Aorta (tissue), 5 donors: ENCODE data around the gene NAGS. TPM values are rescaled to one million over a fixed set of nuclear protein-coding genes. Genes with fewer than 3 reads are reported as not detected.
"Not testable (repeated sequence)": the region's sequence is repeated elsewhere in the genome, so short reads cannot be mapped to it uniquely, and the experiment has no call there.

ENCODE experiments used
- ATAC-seq: fragments of 200-7000 bp; cut with Tn5 transposase; one replicate; pipeline ENCODE4 v1.9.1; 2022; ENCODE audit warnings: moderate library complexity; ENCODE audit not compliant: low FRiP score
- DNase-seq, 2 donors: peaks; one replicate each; pipeline ENCODE4 v3.0.0-alpha.2; 2020
- H3K27ac ChIP-seq, 2 donors: one replicate each; pipeline ENCODE4 v1.5.1; 2013; ENCODE audit warnings: low read length in 2 of 2, mild to moderate bottlenecking in 2 of 2, moderate library complexity in 2 of 2, control low read depth in 1 of 2, inconsistent platforms in 1 of 2, low read depth in 1 of 2
- H3K27me3 ChIP-seq, 2 donors: one replicate each; pipeline ENCODE4 v1.6.1; 2013; ENCODE audit warnings: control low read depth in 1 of 2, low read length in 1 of 2, mild to moderate bottlenecking in 1 of 2, moderate library complexity in 1 of 2; ENCODE audit not compliant: insufficient read depth in 2 of 2, control insufficient read depth in 1 of 2
- H3K36me3 ChIP-seq, 2 donors: one replicate each; pipeline ENCODE4 v1.6.1; 2013; ENCODE audit warnings: control low read depth in 1 of 2, low read length in 1 of 2, mild to moderate bottlenecking in 1 of 2; ENCODE audit not compliant: insufficient read depth in 2 of 2, control insufficient read depth in 1 of 2
- H3K4me1 ChIP-seq, 2 donors: one replicate each; pipeline ENCODE4 v1.6.1; 2013; ENCODE audit warnings: low read length in 2 of 2, control low read depth in 1 of 2, mild to moderate bottlenecking in 1 of 2, moderate library complexity in 1 of 2; ENCODE audit not compliant: insufficient read depth in 2 of 2, control insufficient read depth in 1 of 2
- H3K4me3 ChIP-seq, 2 donors: one replicate each; pipeline ENCODE4 v1.5.1; 2013; ENCODE audit warnings: low read length in 2 of 2, control low read depth in 1 of 2, mild to moderate bottlenecking in 1 of 2
- H3K9me3 ChIP-seq: one replicate; pipeline ENCODE4 v1.6.1; 2013; ENCODE audit warnings: mild to moderate bottlenecking, low read length; ENCODE audit not compliant: control insufficient read depth
- WGBS, 2 donors: extraction: QIAGEN DNeasy Blood & Tissue Kit; methylation state at CpG; one replicate each; pipeline ENCODE4 v1.1.7; 2013; 5-methylcytosine and 5-hydroxymethylcytosine counted together
- intact Hi-C, 2 donors: fragments of 100-400 bp; cut with DNase I; formaldehyde crosslinking; loops; one replicate each; pipeline versions ENCODE4 v1.14.2 to v1.15.0; 2022
- long read RNA-seq, 2 donors: library from polyadenylated mRNA; unstranded; transcript quantifications; one replicate each; pipeline ENCODE4 v2.0.0, GENCODE V29; 2020 to 2021
- polyA plus RNA-seq, 2 donors: library from polyadenylated mRNA; stranded (reverse); fragments of 200-250 nt; gene quantifications; one replicate each; pipeline ENCODE4 v1.2.3, GENCODE V29; 2013
- total RNA-seq, 2 donors: library from RNA; stranded (reverse); fragmentation: NEBNext Ultra II Directional; extraction: Animal tissue kit (Norgen Biotek cat#: 25700); gene quantifications; one replicate each; pipeline ENCODE4 v1.2.1, GENCODE V29; 2021
- donor health status: healthy with polysubstance abuse.
- donor health status: Bipolar disorder and iron deficiency.
- donor health status: DM: no; HTN: no; CAD: no.
- donor health status: DM: no; HTN: no; CAD: no.
- donor health status: DM: yes; HTN: yes; CAD: no.

Gene NAGS, protein sequence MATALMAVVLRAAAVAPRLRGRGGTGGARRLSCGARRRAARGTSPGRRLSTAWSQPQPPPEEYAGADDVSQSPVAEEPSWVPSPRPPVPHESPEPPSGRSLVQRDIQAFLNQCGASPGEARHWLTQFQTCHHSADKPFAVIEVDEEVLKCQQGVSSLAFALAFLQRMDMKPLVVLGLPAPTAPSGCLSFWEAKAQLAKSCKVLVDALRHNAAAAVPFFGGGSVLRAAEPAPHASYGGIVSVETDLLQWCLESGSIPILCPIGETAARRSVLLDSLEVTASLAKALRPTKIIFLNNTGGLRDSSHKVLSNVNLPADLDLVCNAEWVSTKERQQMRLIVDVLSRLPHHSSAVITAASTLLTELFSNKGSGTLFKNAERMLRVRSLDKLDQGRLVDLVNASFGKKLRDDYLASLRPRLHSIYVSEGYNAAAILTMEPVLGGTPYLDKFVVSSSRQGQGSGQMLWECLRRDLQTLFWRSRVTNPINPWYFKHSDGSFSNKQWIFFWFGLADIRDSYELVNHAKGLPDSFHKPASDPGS
- total RNA-seq (1 to 10 TPM in 1 of 2 donors, under 1 TPM in 1; 0.94 to 1.3 TPM), polyA plus RNA-seq (1 to 10 TPM in 1 of 2 donors, under 1 TPM in 1; 0.33 to 6.0 TPM)
- long read RNA-seq, donor 1, partial matches to known transcripts, result 1 of 2 reads
- long read RNA-seq, donor 1, other reads (novel, unspliced or antisense), result 1 of 2 reads
- long read RNA-seq, donor 2, result 0 reads

DNA sequence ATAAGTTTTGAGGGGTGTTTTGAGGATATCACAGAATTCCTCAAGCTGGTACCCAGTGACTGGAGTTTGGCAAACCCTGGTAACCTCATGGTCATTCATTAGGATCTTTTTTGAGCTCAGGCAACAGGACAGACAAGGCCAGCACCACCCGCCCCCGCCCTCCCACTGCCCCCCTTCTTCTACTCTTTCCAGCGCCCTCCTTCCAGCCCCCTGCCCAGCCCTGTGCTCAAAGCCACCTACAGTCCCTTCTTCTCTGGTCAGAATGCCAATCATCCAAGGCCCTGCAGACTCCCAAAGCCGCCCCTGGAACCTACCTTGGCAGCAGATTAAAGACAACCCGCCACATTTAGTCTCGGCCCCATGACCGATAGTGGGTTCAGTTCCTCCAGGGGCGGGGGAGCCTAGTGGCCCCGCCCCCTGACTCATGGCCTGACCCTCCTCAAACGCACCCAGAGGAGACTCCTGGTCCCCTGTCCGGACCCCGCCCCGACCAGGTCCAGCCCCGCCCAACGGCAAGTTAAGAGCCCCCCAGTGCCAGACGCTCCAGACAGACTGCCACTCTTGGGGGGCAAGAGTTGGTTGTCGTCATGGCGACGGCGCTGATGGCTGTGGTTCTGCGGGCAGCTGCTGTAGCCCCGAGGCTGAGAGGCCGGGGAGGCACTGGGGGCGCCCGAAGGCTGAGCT, at the start of gene NAGS:
NAGS (plus strand) TSS at position 546 of the 684 bp plus-strand sequence; CDS start at position 588, 42 bp downstream.
- ATAC-seq (no peak), DNase-seq (no peak)
- no peak within 1 kb of the TSS for H3K27ac ChIP-seq
- peaks cover 0 to 2% of the 10 kb centered on the region in 2 donors for H3K27me3 ChIP-seq
- WGBS, 2 donors, result 24 to 34% methylated on average over 24 to 25 of the region's 25 CpGs
- H3K36me3 ChIP-seq, result no peaks in the 10 kb centered on the region
- no peaks in the 10 kb centered on the region for H3K9me3 ChIP-seq
- H3K4me1 ChIP-seq, result no peaks in the 10 kb centered on the region
- intact Hi-C loops, result no loop called here
- H3K4me3 ChIP-seq, result no peak within 1 kb of the TSS

DNA sequence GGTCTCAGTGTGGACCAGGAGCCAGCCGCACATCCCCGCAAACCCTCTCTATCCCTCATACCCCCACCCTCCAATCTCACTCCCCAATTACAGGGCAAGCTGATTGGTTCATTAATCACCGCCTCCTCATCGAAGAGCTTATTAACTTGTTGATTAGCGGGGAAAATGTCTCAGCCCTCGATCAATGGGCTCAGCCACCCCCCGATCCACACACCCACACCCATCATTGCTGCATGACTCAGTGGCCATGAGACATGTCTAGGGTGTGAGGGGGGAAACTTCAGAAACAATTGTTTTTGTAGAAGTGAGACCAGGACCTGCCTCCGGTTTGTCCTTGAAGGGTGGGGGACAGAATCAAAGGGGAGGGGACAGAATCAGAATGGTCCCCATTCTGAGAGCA, 48.2 kb upstream of the NAGS start:
- ATAC-seq (no peak), DNase-seq (no peak)
- Histone ChIP-seq H3K27me3 (no peaks in the 10 kb centered on the region), H3K4me1 (no peaks in the 10 kb centered on the region), H3K4me3 (no peak overlapping the region), H3K36me3 (no peaks in the 10 kb centered on the region), H3K27ac (no peak overlapping the region), H3K9me3 (no peaks in the 10 kb centered on the region)
- WGBS, 2 donors, result 87 to 89% methylated on average over 8 of the region's 8 CpGs
- intact Hi-C loops, result no loop called here

DNA sequence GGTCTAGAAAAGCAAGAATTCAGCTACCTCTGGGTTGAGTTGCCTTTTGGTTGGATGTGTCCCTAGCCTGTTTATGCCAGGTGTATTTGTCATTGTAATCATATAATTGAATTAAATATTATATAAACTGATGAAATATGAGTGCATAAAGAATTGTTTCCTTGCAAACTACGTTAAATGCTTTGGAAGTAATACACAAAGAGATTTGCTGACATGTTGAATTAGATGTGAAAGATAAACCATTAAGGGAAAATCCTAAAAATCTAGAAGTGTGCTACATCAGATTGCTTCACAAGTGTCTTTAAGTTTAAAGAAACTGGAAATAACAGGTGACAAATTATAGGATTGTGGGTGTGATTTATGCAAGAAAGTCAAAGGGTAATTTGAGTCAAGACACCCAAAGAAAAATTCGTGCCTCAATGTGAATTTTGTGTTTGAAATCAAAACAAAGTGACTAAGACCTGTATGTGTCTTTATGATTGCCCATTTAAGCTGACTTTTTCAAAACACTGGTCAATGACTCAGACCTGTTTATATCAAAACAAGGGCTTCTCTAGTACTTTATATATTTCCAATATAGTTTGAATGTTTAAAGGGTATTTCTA, 45.6 kb upstream of the NAGS start:
- DNase-seq (no peak), ATAC-seq (no peak)
- Histone ChIP-seq H3K27me3 (no peaks in the 10 kb centered on the region), H3K9me3 (no peaks in the 10 kb centered on the region), H3K4me3 (no peak overlapping the region), H3K4me1 (no peaks in the 10 kb centered on the region), H3K36me3 (no peaks in the 10 kb centered on the region), H3K27ac (no peak overlapping the region)
- 59 to 64% methylated on average over 2 of the region's 2 CpGs for whole genome bisulfite sequencing, 2 donors
- intact Hi-C loops, result no loop called here

DNA sequence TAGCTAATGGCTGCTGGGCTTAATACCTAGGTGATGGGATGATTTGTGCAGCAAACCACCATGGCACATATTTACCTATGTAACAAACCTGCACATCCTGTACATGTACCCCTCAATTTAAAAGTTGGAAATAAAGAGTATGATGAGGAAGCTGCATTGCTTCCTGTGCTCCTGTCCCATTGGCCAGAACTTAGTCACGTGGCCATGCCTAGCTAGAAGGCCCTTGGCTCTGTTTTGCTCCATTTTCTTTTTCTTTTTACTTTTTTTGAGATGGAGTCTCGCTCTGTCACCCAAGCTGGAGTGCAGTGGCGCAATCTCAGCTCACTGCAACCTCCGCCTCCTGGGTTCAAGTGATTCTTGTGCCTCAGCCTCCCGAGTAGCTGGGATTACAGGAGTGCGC, 43.1 kb upstream of the NAGS start:
- H3K9me3 ChIP-seq, ATAC-seq, H3K4me1 ChIP-seq, H3K27ac ChIP-seq, H3K36me3 ChIP-seq, DNase-seq, H3K27me3 ChIP-seq, H3K4me3 ChIP-seq, intact Hi-C loops: not testable (repeated sequence)
- WGBS, 2 donors, result 87 to 96% methylated on average over 6 of the region's 6 CpGs

DNA sequence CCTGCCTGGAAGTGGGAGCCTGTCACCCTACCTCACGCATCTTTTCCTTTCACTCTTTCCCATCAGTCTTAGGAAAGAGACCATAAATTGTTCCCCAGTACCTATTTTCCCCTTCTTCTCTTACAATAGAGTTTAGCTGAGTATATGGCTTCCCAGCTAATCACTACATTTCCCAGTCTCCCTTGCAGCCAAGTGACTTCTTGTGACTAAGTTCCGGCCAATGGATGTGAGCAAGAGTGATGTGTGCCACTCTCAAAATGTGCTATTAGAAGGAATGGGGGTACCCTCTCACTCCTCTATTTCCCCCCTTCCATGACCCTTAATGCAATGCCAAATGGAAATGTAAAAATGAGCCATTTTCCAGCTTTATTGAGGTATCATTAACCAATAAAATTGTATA, 42.5 kb upstream of the NAGS start:
- 69 to 79% methylated on average over 2 of the region's 2 CpGs for WGBS, 2 donors
- no peaks in the 10 kb centered on the region for H3K27me3 ChIP-seq
- no peak for DNase-seq

DNA sequence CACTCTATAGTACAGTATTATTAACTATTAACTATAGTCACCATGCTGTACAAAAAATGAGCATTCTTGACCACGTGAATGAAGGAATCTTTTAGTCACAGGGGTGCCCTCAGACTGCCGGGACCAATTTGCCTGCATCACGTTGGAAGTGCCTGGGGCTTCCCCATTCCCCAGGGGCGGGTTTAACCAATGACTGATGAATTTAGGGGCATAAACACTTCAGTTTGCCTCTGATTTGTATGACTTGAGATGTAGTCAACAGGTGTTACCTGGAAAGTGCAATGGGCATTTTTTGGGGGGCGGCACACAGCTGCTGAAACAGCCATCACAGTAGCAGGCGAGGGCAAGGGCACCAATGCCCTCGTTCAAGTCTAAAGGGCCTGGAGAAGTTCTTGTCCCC, 41.9 kb upstream of the NAGS start:
- intact Hi-C loops, result no loop called here

More for the DNA sequence above, 42.5 kb upstream of the NAGS start:
- Histone ChIP-seq H3K4me3 (no peak overlapping the region), H3K36me3 (no peaks in the 10 kb centered on the region), H3K4me1 (no peaks in the 10 kb centered on the region), H3K9me3 (no peaks in the 10 kb centered on the region), H3K27ac (no peak overlapping the region)
- no peak for ATAC-seq
- intact Hi-C loops, result no loop called here

DNA sequence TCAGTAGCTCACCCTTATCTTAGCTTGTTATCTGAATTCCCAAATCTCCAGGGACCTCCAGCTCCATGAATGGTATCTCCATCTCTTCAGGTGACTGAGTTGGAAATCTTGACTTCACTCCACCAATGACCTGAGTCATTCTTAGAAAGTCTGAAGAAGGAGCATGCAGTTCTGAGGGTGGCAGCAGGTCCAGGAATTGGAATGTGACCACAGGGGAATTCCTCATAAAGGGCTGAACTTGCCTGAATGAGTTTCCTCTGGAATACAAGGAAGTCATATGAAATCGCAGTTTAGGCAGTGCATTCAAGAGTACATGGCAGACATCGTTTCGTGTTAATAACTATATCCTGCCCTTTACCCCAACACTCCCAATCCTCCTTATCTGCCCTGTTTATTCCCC, 38.1 kb upstream of the NAGS start:
- H3K4me1 ChIP-seq, result no peaks in the 10 kb centered on the region
- intact Hi-C loops, result no loop called here
- H3K36me3 ChIP-seq, result no peaks in the 10 kb centered on the region
- DNase-seq, result no peak
- no peak overlapping the region for H3K27ac ChIP-seq
- H3K27me3 ChIP-seq, result no peaks in the 10 kb centered on the region
- H3K9me3 ChIP-seq, result no peaks in the 10 kb centered on the region
- ATAC-seq, result no peak
- no peak overlapping the region for H3K4me3 ChIP-seq
- 70 to 76% methylated on average over 3 of the region's 3 CpGs for WGBS, 2 donors

More for the DNA sequence above, 41.9 kb upstream of the NAGS start:
- Histone ChIP-seq H3K36me3 (no peaks in the 10 kb centered on the region), H3K27me3 (no peaks in the 10 kb centered on the region), H3K4me1 (no peaks in the 10 kb centered on the region), H3K9me3 (no peaks in the 10 kb centered on the region), H3K27ac (no peak overlapping the region), H3K4me3 (no peak overlapping the region)
- ATAC-seq, result no peak
- DNase-seq, result peak in 1 of 2 donors; percentile 28
- WGBS, 2 donors, result 53% methylated on average over 7 of the region's 7 CpGs

DNA sequence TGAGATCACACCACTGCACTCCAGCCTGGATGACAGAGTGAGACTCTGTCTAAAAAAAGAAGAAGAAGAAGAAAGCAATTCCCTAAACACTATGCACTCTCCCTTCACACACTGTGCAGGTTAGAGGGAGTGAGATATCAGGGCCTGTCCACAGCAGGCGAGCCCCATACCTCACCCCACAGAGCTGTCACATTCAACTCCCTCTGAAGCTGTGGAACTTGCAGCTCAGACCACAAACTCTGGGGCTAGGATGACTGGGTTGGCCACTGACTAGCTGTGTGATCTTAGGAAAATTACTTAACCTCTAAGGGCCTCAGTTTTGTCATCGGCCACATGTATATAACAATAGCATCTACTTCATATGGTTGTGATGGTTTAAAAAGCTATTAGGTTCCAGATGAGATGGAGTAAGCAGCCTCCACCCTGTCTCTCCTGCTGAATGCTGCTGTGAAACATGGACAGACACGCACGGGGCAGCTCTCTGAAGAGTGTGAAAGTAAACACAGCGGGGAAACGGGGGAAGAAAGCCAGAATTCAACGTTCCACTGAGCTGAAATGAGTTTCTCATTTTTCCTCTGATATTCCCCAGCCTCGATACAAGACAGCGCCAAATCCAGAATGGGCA, 37.1 kb upstream of the NAGS start:
- DNase-seq (no peak), ATAC-seq (no peak)
- H3K27ac ChIP-seq, result no peak overlapping the region
- H3K4me1 ChIP-seq, result no peaks in the 10 kb centered on the region
- intact Hi-C loops, result no loop called here
- no peaks in the 10 kb centered on the region for H3K9me3 ChIP-seq
- no peaks in the 10 kb centered on the region for H3K27me3 ChIP-seq
- H3K36me3 ChIP-seq, result no peaks in the 10 kb centered on the region
- 47 to 48% methylated on average over 9 of the region's 9 CpGs for WGBS, 2 donors
- no peak overlapping the region for H3K4me3 ChIP-seq
